Panc1 (cell line): ENCODE measurements around the gene KCNJ5.

ENCODE experiments used
- CTCF ChIP-seq: fragments of 450-650 bp; IDR thresholded peaks from 2 replicates; pipeline ENCODE4 v1.5.1; 2017; ENCODE audit warnings: mild to moderate bottlenecking
- POLR2AphosphoS5 ChIP-seq: IDR thresholded peaks from 2 replicates; pipeline ENCODE4 v1.6.1; 2012; ENCODE audit warnings: mild to moderate bottlenecking, low read depth, low read length, moderate library complexity
- REST ChIP-seq, 2 experiments: IDR thresholded peaks; 2 replicates each; pipeline ENCODE4 v1.6.1; 2011 to 2012; ENCODE audit warnings: low read depth in 2 of 2, control low read depth in 1 of 2, low read length in 1 of 2, mild to moderate bottlenecking in 1 of 2, moderate library complexity in 1 of 2; ENCODE audit not compliant: insufficient read depth in 1 of 2
- SIN3A ChIP-seq: IDR thresholded peaks from 2 replicates; pipeline ENCODE4 v1.6.1; 2012; ENCODE audit warnings: low read depth, mild to moderate bottlenecking, low read length, moderate library complexity, borderline replicate concordance; ENCODE audit not compliant: insufficient read depth
- TCF7L2 ChIP-seq: IDR thresholded peaks from 2 replicates; pipeline ENCODE4 v1.6.1; 2011; ENCODE audit warnings: mild to moderate bottlenecking, low read depth, low read length, inconsistent platforms

- TF ChIP-seq POLR2AphosphoS5 (no peak), REST (IDR thresholded peaks at IDR 0.05; ENCODE audit: insufficient read depth in 1 of 2, low read depth in 2 of 2, low read length in 1 of 2) (no peak), CTCF (no peak), SIN3A (no peak), TCF7L2 (no peak)
These were observed 11.3 kb upstream of the KCNJ5 start for GRCh38 chr11:128879817-128880216.
